ENCODE data around the gene GALNT17.

GRCh38 chr7:71414490-71414889, 282.5 kb downstream of the GALNT17 start:
- TF ChIP-seq, protein P1, sequence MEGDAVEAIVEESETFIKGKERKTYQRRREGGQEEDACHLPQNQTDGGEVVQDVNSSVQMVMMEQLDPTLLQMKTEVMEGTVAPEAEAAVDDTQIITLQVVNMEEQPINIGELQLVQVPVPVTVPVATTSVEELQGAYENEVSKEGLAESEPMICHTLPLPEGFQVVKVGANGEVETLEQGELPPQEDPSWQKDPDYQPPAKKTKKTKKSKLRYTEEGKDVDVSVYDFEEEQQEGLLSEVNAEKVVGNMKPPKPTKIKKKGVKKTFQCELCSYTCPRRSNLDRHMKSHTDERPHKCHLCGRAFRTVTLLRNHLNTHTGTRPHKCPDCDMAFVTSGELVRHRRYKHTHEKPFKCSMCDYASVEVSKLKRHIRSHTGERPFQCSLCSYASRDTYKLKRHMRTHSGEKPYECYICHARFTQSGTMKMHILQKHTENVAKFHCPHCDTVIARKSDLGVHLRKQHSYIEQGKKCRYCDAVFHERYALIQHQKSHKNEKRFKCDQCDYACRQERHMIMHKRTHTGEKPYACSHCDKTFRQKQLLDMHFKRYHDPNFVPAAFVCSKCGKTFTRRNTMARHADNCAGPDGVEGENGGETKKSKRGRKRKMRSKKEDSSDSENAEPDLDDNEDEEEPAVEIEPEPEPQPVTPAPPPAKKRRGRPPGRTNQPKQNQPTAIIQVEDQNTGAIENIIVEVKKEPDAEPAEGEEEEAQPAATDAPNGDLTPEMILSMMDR (tag by site-specific recombination; IDR thresholded peaks at IDR 0.05) = no peak
- TF ChIP-seq SP2 (tag by site-specific recombination; IDR thresholded peaks at IDR 0.05) = no peak
- TF ChIP-seq ZNF426 (tag by site-specific recombination; IDR thresholded peaks at IDR 0.05) = no peak
- TF ChIP-seq REST (tag by site-specific recombination; IDR thresholded peaks at IDR 0.05) = no peak
- TF ChIP-seq, protein P2, sequence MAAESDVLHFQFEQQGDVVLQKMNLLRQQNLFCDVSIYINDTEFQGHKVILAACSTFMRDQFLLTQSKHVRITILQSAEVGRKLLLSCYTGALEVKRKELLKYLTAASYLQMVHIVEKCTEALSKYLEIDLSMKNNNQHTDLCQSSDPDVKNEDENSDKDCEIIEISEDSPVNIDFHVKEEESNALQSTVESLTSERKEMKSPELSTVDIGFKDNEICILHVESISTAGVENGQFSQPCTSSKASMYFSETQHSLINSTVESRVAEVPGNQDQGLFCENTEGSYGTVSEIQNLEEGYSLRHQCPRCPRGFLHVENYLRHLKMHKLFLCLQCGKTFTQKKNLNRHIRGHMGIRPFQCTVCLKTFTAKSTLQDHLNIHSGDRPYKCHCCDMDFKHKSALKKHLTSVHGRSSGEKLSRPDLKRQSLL (tag by site-specific recombination; IDR thresholded peaks at IDR 0.05) = no peak
- TF ChIP-seq ZNF324 (tag by site-specific recombination; IDR thresholded peaks at IDR 0.05) = no peak
- no peak for TF ChIP-seq ZFP37 (tag by site-specific recombination; IDR thresholded peaks at IDR 0.05)
- TF ChIP-seq, protein P3, sequence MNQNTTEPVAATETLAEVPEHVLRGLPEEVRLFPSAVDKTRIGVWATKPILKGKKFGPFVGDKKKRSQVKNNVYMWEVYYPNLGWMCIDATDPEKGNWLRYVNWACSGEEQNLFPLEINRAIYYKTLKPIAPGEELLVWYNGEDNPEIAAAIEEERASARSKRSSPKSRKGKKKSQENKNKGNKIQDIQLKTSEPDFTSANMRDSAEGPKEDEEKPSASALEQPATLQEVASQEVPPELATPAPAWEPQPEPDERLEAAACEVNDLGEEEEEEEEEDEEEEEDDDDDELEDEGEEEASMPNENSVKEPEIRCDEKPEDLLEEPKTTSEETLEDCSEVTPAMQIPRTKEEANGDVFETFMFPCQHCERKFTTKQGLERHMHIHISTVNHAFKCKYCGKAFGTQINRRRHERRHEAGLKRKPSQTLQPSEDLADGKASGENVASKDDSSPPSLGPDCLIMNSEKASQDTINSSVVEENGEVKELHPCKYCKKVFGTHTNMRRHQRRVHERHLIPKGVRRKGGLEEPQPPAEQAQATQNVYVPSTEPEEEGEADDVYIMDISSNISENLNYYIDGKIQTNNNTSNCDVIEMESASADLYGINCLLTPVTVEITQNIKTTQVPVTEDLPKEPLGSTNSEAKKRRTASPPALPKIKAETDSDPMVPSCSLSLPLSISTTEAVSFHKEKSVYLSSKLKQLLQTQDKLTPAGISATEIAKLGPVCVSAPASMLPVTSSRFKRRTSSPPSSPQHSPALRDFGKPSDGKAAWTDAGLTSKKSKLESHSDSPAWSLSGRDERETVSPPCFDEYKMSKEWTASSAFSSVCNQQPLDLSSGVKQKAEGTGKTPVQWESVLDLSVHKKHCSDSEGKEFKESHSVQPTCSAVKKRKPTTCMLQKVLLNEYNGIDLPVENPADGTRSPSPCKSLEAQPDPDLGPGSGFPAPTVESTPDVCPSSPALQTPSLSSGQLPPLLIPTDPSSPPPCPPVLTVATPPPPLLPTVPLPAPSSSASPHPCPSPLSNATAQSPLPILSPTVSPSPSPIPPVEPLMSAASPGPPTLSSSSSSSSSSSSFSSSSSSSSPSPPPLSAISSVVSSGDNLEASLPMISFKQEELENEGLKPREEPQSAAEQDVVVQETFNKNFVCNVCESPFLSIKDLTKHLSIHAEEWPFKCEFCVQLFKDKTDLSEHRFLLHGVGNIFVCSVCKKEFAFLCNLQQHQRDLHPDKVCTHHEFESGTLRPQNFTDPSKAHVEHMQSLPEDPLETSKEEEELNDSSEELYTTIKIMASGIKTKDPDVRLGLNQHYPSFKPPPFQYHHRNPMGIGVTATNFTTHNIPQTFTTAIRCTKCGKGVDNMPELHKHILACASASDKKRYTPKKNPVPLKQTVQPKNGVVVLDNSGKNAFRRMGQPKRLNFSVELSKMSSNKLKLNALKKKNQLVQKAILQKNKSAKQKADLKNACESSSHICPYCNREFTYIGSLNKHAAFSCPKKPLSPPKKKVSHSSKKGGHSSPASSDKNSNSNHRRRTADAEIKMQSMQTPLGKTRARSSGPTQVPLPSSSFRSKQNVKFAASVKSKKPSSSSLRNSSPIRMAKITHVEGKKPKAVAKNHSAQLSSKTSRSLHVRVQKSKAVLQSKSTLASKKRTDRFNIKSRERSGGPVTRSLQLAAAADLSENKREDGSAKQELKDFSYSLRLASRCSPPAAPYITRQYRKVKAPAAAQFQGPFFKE (tag by site-specific recombination; IDR thresholded peaks at IDR 0.05; ENCODE audit: borderline replicate concordance) = no peak

Measured in HEK293 (cell line).